ENCODE measurements around the gene OSCP1.

GRCh38 chr1:36464605-36465393, 14.5 kb upstream of the OSCP1 start:
- TF ChIP-seq CTCF (conservative IDR thresholded peaks at IDR 0.05; ENCODE audit: low read depth, low read length), result no peak
- TF ChIP-seq EZH2 (IDR thresholded peaks at IDR 0.05; ENCODE audit: borderline replicate concordance, low read depth, low read length, poor library complexity, severe bottlenecking), result no peak
